Lower lobe of right lung (tissue), 2 donors: ENCODE results near the gene CSH1. TPM values are rescaled to one million over a fixed set of nuclear protein-coding genes. Genes with fewer than 3 reads are reported as not detected.
"Not testable (repeated sequence)": the region's sequence is repeated elsewhere in the genome, so short reads cannot be mapped to it uniquely, and the experiment has no call there.

ENCODE experiments used
- ATAC-seq, 2 donors: fragments of 200-7000 bp; cut with Tn5 transposase; one replicate each; pipeline ENCODE4 v1.9.1; 2020 to 2022; ENCODE audit warnings: mild to moderate bottlenecking in 2 of 2, moderate library complexity in 2 of 2
- DNase-seq: peaks from one replicate; pipeline ENCODE4 v3.0.0-alpha.2; 2020
- H3K27ac ChIP-seq: fragments of 200-600 bp; one replicate; pipeline ENCODE4 v1.8.0; 2022
- H3K27me3 ChIP-seq: fragments of 200-600 bp; one replicate; pipeline ENCODE4 v1.8.0; 2022; ENCODE audit warnings: low read depth
- H3K36me3 ChIP-seq: fragments of 200-600 bp; one replicate; pipeline ENCODE4 v1.8.0; 2022; ENCODE audit warnings: mild to moderate bottlenecking
- H3K4me1 ChIP-seq: fragments of 200-600 bp; one replicate; pipeline ENCODE4 v1.8.0; 2022
- H3K4me3 ChIP-seq: fragments of 200-600 bp; one replicate; pipeline ENCODE4 v1.8.0; 2022; ENCODE audit warnings: mild to moderate bottlenecking
- H3K9me3 ChIP-seq: fragments of 200-600 bp; one replicate; pipeline ENCODE4 v1.8.0; 2022
- CTCF ChIP-seq: fragments of 200-600 bp; IDR thresholded peaks from one replicate; pipeline ENCODE4 v1.8.0; 2022; ENCODE audit warnings: antibody characterized with exemption, mild to moderate bottlenecking
- intact Hi-C: fragments of 100-400 bp; cut with DNase I; formaldehyde crosslinking; loops from one replicate; pipeline ENCODE4 v1.11.0; 2022
- long read RNA-seq: library from polyadenylated mRNA; unstranded; transcript quantifications from one replicate; pipeline ENCODE4 v2.0.0, GENCODE V29; 2021
- total RNA-seq: library from RNA; stranded (reverse); fragmentation: NEBNext Ultra II Directional; extraction: Animal tissue kit (Norgen Biotek cat#: 25700); gene quantifications from one replicate; pipeline ENCODE4 v1.2.1, GENCODE V29; 2021
- donor health status: DM: no; HTN: yes; CAD: no; lungs with severe emphysema.

Gene CSH1
- total RNA-seq = not detected
- long read RNA-seq = 0 reads

- H3K4me3 ChIP-seq, DNase-seq, H3K27ac ChIP-seq, H3K9me3 ChIP-seq, H3K27me3 ChIP-seq, ATAC-seq, H3K36me3 ChIP-seq, intact Hi-C loops, H3K4me1 ChIP-seq: not testable (repeated sequence)
Measured at GRCh38 chr17:63896524-63897354, at the start of gene CSH1. Gene CSH1, minus strand, starts transcription at chr17:63896574. Its CDS starts 63 bp downstream, at chr17:63896511.

- TF ChIP-seq CTCF = no peak
- Histone ChIP-seq H3K4me1 (peaks cover 12% of the 10 kb centered on the region), H3K27me3 (no peaks in the 10 kb centered on the region), H3K4me3 (no peak overlapping the region), H3K27ac (no peak overlapping the region), H3K9me3 (no peaks in the 10 kb centered on the region), H3K36me3 (no peaks in the 10 kb centered on the region)
- intact Hi-C loops = no loop called here
- DNase-seq (no peak), ATAC-seq (no peak)
Measured at GRCh38 chr17:63945784-63946439, 49.5 kb upstream of the CSH1 start.

- intact Hi-C loops = no loop called here
- TF ChIP-seq CTCF = no peak
- no peak for DNase-seq
Measured at GRCh38 chr17:63944736-63945499, 48.5 kb upstream of the CSH1 start.

GRCh38 chr17:63943745-63944144, 47.4 kb upstream of the CSH1 start:
- peaks cover 12% of the 10 kb centered on the region for H3K4me1 ChIP-seq
- H3K27me3 ChIP-seq = no peaks in the 10 kb centered on the region
- no peaks in the 10 kb centered on the region for H3K36me3 ChIP-seq
- DNase-seq (no peak), ATAC-seq (no peak)
- H3K9me3 ChIP-seq = no peaks in the 10 kb centered on the region
- H3K4me3 ChIP-seq = no peak overlapping the region
- no peak for TF ChIP-seq CTCF
- H3K27ac ChIP-seq = no peak overlapping the region
- intact Hi-C loops = no loop called here

More at GRCh38 chr17:63944736-63945499, 48.5 kb upstream of the CSH1 start:
- H3K36me3 ChIP-seq = no peaks in the 10 kb centered on the region
- peaks cover 12% of the 10 kb centered on the region for H3K4me1 ChIP-seq
- H3K27me3 ChIP-seq = no peaks in the 10 kb centered on the region
- no peak overlapping the region for H3K27ac ChIP-seq
- no peak for ATAC-seq
- no peaks in the 10 kb centered on the region for H3K9me3 ChIP-seq
- H3K4me3 ChIP-seq = no peak overlapping the region

- Histone ChIP-seq H3K4me1 (peaks cover 12% of the 10 kb centered on the region), H3K4me3 (no peak overlapping the region), H3K27me3 (no peaks in the 10 kb centered on the region), H3K36me3 (no peaks in the 10 kb centered on the region), H3K27ac (no peak overlapping the region), H3K9me3 (no peaks in the 10 kb centered on the region)
- ATAC-seq (no peak), DNase-seq (no peak)
- intact Hi-C loops = no loop called here
- no peak for TF ChIP-seq CTCF
Measured at GRCh38 chr17:63942309-63942985, 46.1 kb upstream of the CSH1 start.
